ENCODE data around the gene HELT. TPM values are rescaled to one million over a fixed set of nuclear protein-coding genes. Genes with fewer than 3 reads are reported as not detected.

HELT gene
- total RNA-seq, 2 experiments from 2014 or later: not detected

- Mint-ChIP-seq H3K36me3 (no peaks in the 10 kb centered on the region), H3K27me3 (peaks cover 33% of the 10 kb centered on the region), H3K4me3 (no peak overlapping the region), H3K4me1 (no peaks in the 10 kb centered on the region), H3K9me3 (ENCODE audit: low read depth) (no peaks in the 10 kb centered on the region), H3K27ac (no peak overlapping the region)
- CTCF ChIA-PET: no interaction called here
- ATAC-seq: no peak
- no peak for DNase-seq
These were observed 50.5 kb downstream of the HELT start for GRCh38 chr4:185068837-185069236.

Other genes starting within 250 kb of the HELT start
- gene ACSL1, start 192.5 kb upstream of the HELT start, total RNA-seq: 10 to 100 TPM; 13.8 to 26.0 TPM
- 1 to 10 TPM; 5.8 to 6.4 TPM for gene SLC25A4, start 124.8 kb downstream of the HELT start, total RNA-seq
- 10 to 100 TPM; 30.8 to 31.8 TPM for gene CFAP97, start 185.5 kb downstream of the HELT start, total RNA-seq
- gene SNX25, start 191.1 kb downstream of the HELT start, total RNA-seq: 10 to 100 TPM; 16.2 to 16.9 TPM